Measurements from ENCODE around the gene CECR2. TPM values are rescaled to one million over a fixed set of nuclear protein-coding genes. Genes with fewer than 3 reads are reported as not detected.

CECR2 gene
- polyA plus RNA-seq, 1 of the 3 experiments (the other 2 are of a cell fraction) = not detected

DNA sequence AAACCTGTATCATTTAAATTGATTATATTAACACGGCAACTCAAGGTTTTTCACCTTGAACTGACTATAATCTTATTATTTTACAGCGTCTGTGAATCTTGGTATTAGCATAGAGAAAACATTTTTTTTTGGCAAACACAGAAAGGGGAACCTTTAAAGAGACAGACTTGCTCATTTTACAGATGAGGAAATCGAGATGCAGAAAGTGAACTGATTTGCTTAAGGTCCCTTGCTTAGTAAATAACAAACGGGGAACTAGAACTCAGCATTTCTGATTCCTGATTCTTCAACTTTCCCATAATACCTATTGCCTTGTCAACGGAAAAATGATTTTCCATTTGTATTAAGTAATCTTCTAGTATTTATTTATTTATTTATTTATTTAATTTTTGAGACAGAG, 33.2 kb upstream of the CECR2 start:
- DNase-seq = no peak
- Histone ChIP-seq H4K20me1 (ENCODE audit: insufficient read depth) (no peaks in the 10 kb centered on the region), H3K27ac (ENCODE audit: low read depth in 2 of 2, low read length in 1 of 2) (no peak overlapping the region), H3K9me2 (no peaks in the 10 kb centered on the region), H3K4me2 (no peak overlapping the region), H3K9ac (no peak overlapping the region), H3F3A (replicated peaks; ENCODE audit: insufficient read depth) (no peaks in the 10 kb centered on the region), H3K79me2 (ENCODE audit: insufficient read depth) (no peaks in the 10 kb centered on the region), H3K4me3 (ENCODE audit: low read depth in 2 of 2, low read length in 1 of 2) (no peak overlapping the region), H3K36me3 (replicated peaks in 1 of 2; ENCODE audit: control insufficient read depth in 1 of 2, insufficient read depth in 2 of 2, low read length in 1 of 2) (no peaks in the 10 kb centered on the region), H2AFZ (ENCODE audit: low read depth) (no peak overlapping the region), H3K27me3 (ENCODE audit: insufficient read depth) (peaks cover 67% of the 10 kb centered on the region), H3K9me3 (no peaks in the 10 kb centered on the region), H3K4me1 (ENCODE audit: control insufficient read depth in 1 of 2, insufficient read depth in 2 of 2, low read depth in 1 of 2, low read length in 1 of 2) (no peaks in the 10 kb centered on the region)
- CTCF ChIA-PET = interaction anchor here (1.8 kb wide), 1 partner anchor 164 kb away, joined by 7 read pairs; no protein-coding TSS in a partner anchor
- POLR2A ChIA-PET = no interaction called here
- WGBS (ENCODE audit: low lambda C conversion rate) = 7% methylated on average over 5 of the region's 5 CpGs
- TF ChIP-seq MEF2A (IDR thresholded peaks at IDR 0.05; ENCODE audit: borderline replicate concordance, low read depth) = no peak
- no peak for TF ChIP-seq EZH2phosphoT487 (IDR thresholded peaks at IDR 0.05; ENCODE audit: borderline replicate concordance, low read depth)
- no peak for TF ChIP-seq SIN3A (IDR thresholded peaks at IDR 0.05; ENCODE audit: borderline replicate concordance, low read depth, low read length)
- no peak for TF ChIP-seq SMC3 (IDR thresholded peaks at IDR 0.05; ENCODE audit: low read depth, low read length)
- no peak for TF ChIP-seq JUND (IDR thresholded peaks at IDR 0.05)
- no peak for TF ChIP-seq RXRA (IDR thresholded peaks at IDR 0.05; ENCODE audit: borderline replicate concordance, low read depth)
- TF ChIP-seq, protein P1, sequence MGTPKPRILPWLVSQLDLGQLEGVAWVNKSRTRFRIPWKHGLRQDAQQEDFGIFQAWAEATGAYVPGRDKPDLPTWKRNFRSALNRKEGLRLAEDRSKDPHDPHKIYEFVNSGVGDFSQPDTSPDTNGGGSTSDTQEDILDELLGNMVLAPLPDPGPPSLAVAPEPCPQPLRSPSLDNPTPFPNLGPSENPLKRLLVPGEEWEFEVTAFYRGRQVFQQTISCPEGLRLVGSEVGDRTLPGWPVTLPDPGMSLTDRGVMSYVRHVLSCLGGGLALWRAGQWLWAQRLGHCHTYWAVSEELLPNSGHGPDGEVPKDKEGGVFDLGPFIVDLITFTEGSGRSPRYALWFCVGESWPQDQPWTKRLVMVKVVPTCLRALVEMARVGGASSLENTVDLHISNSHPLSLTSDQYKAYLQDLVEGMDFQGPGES (IDR thresholded peaks at IDR 0.05; ENCODE audit: low read depth, low read length) = no peak

GRCh38 chr22:17337639-17338038, 31.6 kb upstream of the CECR2 start:
- no peak for DNase-seq
- no peaks in the 10 kb centered on the region for H3K9me3 ChIP-seq
- H3K36me3 ChIP-seq (replicated peaks in 1 of 2; ENCODE audit: control insufficient read depth in 1 of 2, insufficient read depth in 2 of 2, low read length in 1 of 2) = no peaks in the 10 kb centered on the region
- WGBS (ENCODE audit: low lambda C conversion rate) = 12% methylated on average over 10 of the region's 11 CpGs
- H3K4me1 ChIP-seq (ENCODE audit: control insufficient read depth in 1 of 2, insufficient read depth in 2 of 2, low read depth in 1 of 2, low read length in 1 of 2) = no peaks in the 10 kb centered on the region
- CTCF ChIA-PET = interaction anchor here (1.8 kb wide), 1 partner anchor 166 kb away, joined by 7 read pairs; no protein-coding TSS in a partner anchor
- H3K27me3 ChIP-seq (ENCODE audit: insufficient read depth) = peaks cover 66% of the 10 kb centered on the region
- H3K79me2 ChIP-seq (ENCODE audit: insufficient read depth) = no peaks in the 10 kb centered on the region
- H3K4me3 ChIP-seq (ENCODE audit: low read depth in 2 of 2, low read length in 1 of 2) = no peak overlapping the region
- no peaks in the 10 kb centered on the region for H3F3A ChIP-seq (replicated peaks; ENCODE audit: insufficient read depth)
- no peaks in the 10 kb centered on the region for H3K9me2 ChIP-seq
- POLR2A ChIA-PET = no interaction called here
- H3K4me2 ChIP-seq = no peak overlapping the region
- no peaks in the 10 kb centered on the region for H4K20me1 ChIP-seq (ENCODE audit: insufficient read depth)
- no peak overlapping the region for H2AFZ ChIP-seq (ENCODE audit: low read depth)
- no peak overlapping the region for H3K9ac ChIP-seq
- no peak overlapping the region for H3K27ac ChIP-seq (ENCODE audit: low read depth in 2 of 2, low read length in 1 of 2)
- TF ChIP-seq TCF12 (IDR thresholded peaks at IDR 0.05) (no peak), TAF1 (IDR thresholded peaks at IDR 0.05; ENCODE audit: borderline replicate concordance, low read depth, low read length) (no peak), CTCF (IDR thresholded peaks at IDR 0.05) (no peak), REST (IDR thresholded peaks at IDR 0.05; ENCODE audit: low read depth, low read length) (no peak), GATA2 (CRISPR knock-in tag; IDR thresholded peaks at IDR 0.05) (no peak), NFIC (IDR thresholded peaks at IDR 0.05; ENCODE audit: borderline replicate concordance) (no peak), USF1 (IDR thresholded peaks at IDR 0.05; ENCODE audit: borderline replicate concordance, low read depth) (no peak), ELF1 (IDR thresholded peaks at IDR 0.05) (no peak), CHD2 (IDR thresholded peaks at IDR 0.05; ENCODE audit: low read length, partially characterized antibody) (no peak), EZH2phosphoT487 (IDR thresholded peaks at IDR 0.05; ENCODE audit: borderline replicate concordance, low read depth) (no peak), FOSL2 (IDR thresholded peaks at IDR 0.05; ENCODE audit: borderline replicate concordance, low read depth) (no peak), YY1 (IDR thresholded peaks at IDR 0.05; ENCODE audit: low read depth) (no peak)
- TF ChIP-seq, protein P1 (IDR thresholded peaks at IDR 0.05; ENCODE audit: low read depth, low read length) = no peak
- TF ChIP-seq, protein P2, sequence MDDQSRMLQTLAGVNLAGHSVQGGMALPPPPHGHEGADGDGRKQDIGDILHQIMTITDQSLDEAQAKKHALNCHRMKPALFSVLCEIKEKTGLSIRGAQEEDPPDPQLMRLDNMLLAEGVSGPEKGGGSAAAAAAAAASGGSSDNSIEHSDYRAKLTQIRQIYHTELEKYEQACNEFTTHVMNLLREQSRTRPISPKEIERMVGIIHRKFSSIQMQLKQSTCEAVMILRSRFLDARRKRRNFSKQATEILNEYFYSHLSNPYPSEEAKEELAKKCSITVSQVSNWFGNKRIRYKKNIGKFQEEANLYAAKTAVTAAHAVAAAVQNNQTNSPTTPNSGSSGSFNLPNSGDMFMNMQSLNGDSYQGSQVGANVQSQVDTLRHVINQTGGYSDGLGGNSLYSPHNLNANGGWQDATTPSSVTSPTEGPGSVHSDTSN (IDR thresholded peaks at IDR 0.05) = no peak
